HEK293 (cell line): Measurements from ENCODE around the gene ASGR2.

ENCODE experiments used
- CTCF ChIA-PET: fragments of 350-600 bp; formaldehyde crosslinking; extraction: SDS; loops from one replicate; lab custom pipeline; 2021; ENCODE audit warnings: antibody characterized with exemption; lab: Yijun Ruan, JAX
- POLR2A ChIA-PET: fragments of 300-600 bp; formaldehyde crosslinking; extraction: SDS; loops from one replicate; lab custom pipeline; 2020; ENCODE audit warnings: antibody characterized with exemption, inconsistent platforms; lab: Yijun Ruan, JAX
- H3K27ac ChIP-seq: fragments of 200-500 bp; sonication (Bioruptor generic); 2 replicates; pipeline ENCODE4 v1.5.1; 2014; ENCODE audit warnings: low read depth, low read length, control low read depth, inconsistent platforms; ENCODE audit errors: extremely low read depth
- H3K36me3 ChIP-seq, 2 experiments: fragments of 200-500 bp in 1 of 2; sonication (Bioruptor generic) in 1 of 2; 1 replicate in 1 of 2; 2 replicates in 1 of 2; pipeline ENCODE4 v1.5.1; 2014 to 2017; ENCODE audit warnings: inconsistent platforms in 2 of 2, low read length in 2 of 2; ENCODE audit not compliant: control insufficient read depth in 2 of 2, insufficient read depth in 1 of 2
- H3K4me1 ChIP-seq: fragments of 200-500 bp; sonication (Bioruptor generic); 2 replicates; pipeline ENCODE4 v1.5.1; 2014; ENCODE audit warnings: mild to moderate bottlenecking, low read length, inconsistent platforms; ENCODE audit not compliant: control insufficient read depth, insufficient read depth
- H3K4me3 ChIP-seq: 2 replicates; pipeline ENCODE4 v1.5.1; 2011; ENCODE audit warnings: low read depth, mild to moderate bottlenecking, control low read depth, low read length, moderate library complexity
- H3K9me3 ChIP-seq: fragments of 200-500 bp; sonication (Bioruptor generic); 2 replicates; pipeline ENCODE4 v1.5.1; 2014; ENCODE audit warnings: low read depth, low read length, inconsistent platforms; ENCODE audit not compliant: control insufficient read depth, insufficient read depth
- GLI2 ChIP-seq: fragments of 450-650 bp; formaldehyde crosslinking; IDR thresholded peaks from 2 replicates; pipeline ENCODE4; 2017; ENCODE audit warnings: missing biosample characterization, missing genetic modification characterization, low read depth, borderline replicate concordance
- GLIS2 ChIP-seq: fragments of 450-650 bp; formaldehyde crosslinking; IDR thresholded peaks from 2 replicates; pipeline ENCODE4 v1.5.1; 2016; ENCODE audit warnings: missing biosample characterization, missing genetic modification characterization
- HOXC10 ChIP-seq: sonication (generic); formaldehyde crosslinking; IDR thresholded peaks from 2 replicates; pipeline ENCODE4 v1.8.1; 2023; ENCODE audit warnings: mild to moderate bottlenecking, missing genetic modification reagents
- KLF1 ChIP-seq: fragments of 450-650 bp; formaldehyde crosslinking; IDR thresholded peaks from 2 replicates; pipeline ENCODE4 v1.5.1; 2016; ENCODE audit warnings: missing biosample characterization, missing genetic modification characterization
- KLF16 ChIP-seq: fragments of 450-650 bp; formaldehyde crosslinking; IDR thresholded peaks from 2 replicates; pipeline ENCODE4 v1.5.1; 2017; ENCODE audit warnings: missing biosample characterization, missing genetic modification characterization
- MEIS1 ChIP-seq: sonication (generic); formaldehyde crosslinking; IDR thresholded peaks from 2 replicates; pipeline ENCODE4 v1.8.1; 2022; ENCODE audit warnings: missing genetic modification reagents, mild to moderate bottlenecking, borderline replicate concordance
- ZBTB21 ChIP-seq: fragments of 450-650 bp; formaldehyde crosslinking; IDR thresholded peaks from 2 replicates; pipeline ENCODE4 v1.5.1; 2017; ENCODE audit warnings: missing biosample characterization, missing genetic modification characterization
- ZBTB48 ChIP-seq: fragments of 450-650 bp; formaldehyde crosslinking; IDR thresholded peaks from 2 replicates; pipeline ENCODE4 v1.5.1; 2016; ENCODE audit warnings: missing biosample characterization, missing genetic modification characterization
- ZFP69B ChIP-seq: fragments of 450-650 bp; formaldehyde crosslinking; IDR thresholded peaks from 2 replicates; pipeline ENCODE4 v1.5.1; 2016; ENCODE audit warnings: missing biosample characterization, missing genetic modification characterization
- ZNF121 ChIP-seq: fragments of 450-650 bp; formaldehyde crosslinking; IDR thresholded peaks from 2 replicates; pipeline ENCODE4 v1.5.1; 2016; ENCODE audit warnings: missing biosample characterization, missing genetic modification characterization
- ZNF155 ChIP-seq: fragments of 450-650 bp; formaldehyde crosslinking; IDR thresholded peaks from 2 replicates; pipeline ENCODE4 v1.5.1; 2016; ENCODE audit warnings: missing biosample characterization, missing genetic modification characterization
- ZNF18 ChIP-seq: fragments of 450-650 bp; formaldehyde crosslinking; IDR thresholded peaks from 2 replicates; pipeline ENCODE4 v1.5.1; 2016; ENCODE audit warnings: missing biosample characterization, missing genetic modification characterization
- ZNF24 ChIP-seq: fragments of 450-650 bp; formaldehyde crosslinking; IDR thresholded peaks from 2 replicates; pipeline ENCODE4 v1.5.1; 2016; ENCODE audit warnings: missing biosample characterization, missing genetic modification characterization
- ZNF248 ChIP-seq: fragments of 450-650 bp; formaldehyde crosslinking; IDR thresholded peaks from 2 replicates; pipeline ENCODE4 v1.5.1; 2017; ENCODE audit warnings: missing biosample characterization, missing genetic modification characterization
- ZNF302 ChIP-seq: fragments of 450-650 bp; formaldehyde crosslinking; IDR thresholded peaks from 2 replicates; pipeline ENCODE4 v1.5.1; 2016; ENCODE audit warnings: missing biosample characterization, missing genetic modification characterization, low read depth
- ZNF521 ChIP-seq: fragments of 450-650 bp; formaldehyde crosslinking; IDR thresholded peaks from 2 replicates; pipeline ENCODE4 v1.5.1; 2017; ENCODE audit warnings: missing biosample characterization, mild to moderate bottlenecking, missing genetic modification characterization
- ZNF549 ChIP-seq: fragments of 450-650 bp; IDR thresholded peaks from 2 replicates; pipeline ENCODE4 v1.5.1; 2018; ENCODE audit warnings: missing biosample characterization, missing genetic modification characterization, mild to moderate bottlenecking, inconsistent platforms, moderate library complexity
- ZNF585B ChIP-seq: fragments of 450-650 bp; formaldehyde crosslinking; IDR thresholded peaks from 2 replicates; pipeline ENCODE4 v1.5.1; 2016; ENCODE audit warnings: missing biosample characterization, missing genetic modification characterization
- ZNF658 ChIP-seq: fragments of 450-650 bp; formaldehyde crosslinking; IDR thresholded peaks from 2 replicates; pipeline ENCODE4; 2016; ENCODE audit warnings: missing biosample characterization, missing genetic modification characterization
- ZSCAN23 ChIP-seq: fragments of 450-650 bp; formaldehyde crosslinking; IDR thresholded peaks from 2 replicates; pipeline ENCODE4 v1.5.1; 2016; ENCODE audit warnings: missing biosample characterization, missing genetic modification characterization
- TF ChIP-seq, protein P1 (sequence below): fragments of 450-650 bp; formaldehyde crosslinking; IDR thresholded peaks from 2 replicates; pipeline ENCODE4 v1.5.1; 2016; ENCODE audit warnings: missing biosample characterization, missing genetic modification characterization, borderline replicate concordance
- TF ChIP-seq, protein P2 (sequence below): fragments of 450-650 bp; formaldehyde crosslinking; IDR thresholded peaks from 2 replicates; pipeline ENCODE4 v1.5.1; 2016; ENCODE audit warnings: missing biosample characterization, missing genetic modification characterization

Gene ASGR2

DNA sequence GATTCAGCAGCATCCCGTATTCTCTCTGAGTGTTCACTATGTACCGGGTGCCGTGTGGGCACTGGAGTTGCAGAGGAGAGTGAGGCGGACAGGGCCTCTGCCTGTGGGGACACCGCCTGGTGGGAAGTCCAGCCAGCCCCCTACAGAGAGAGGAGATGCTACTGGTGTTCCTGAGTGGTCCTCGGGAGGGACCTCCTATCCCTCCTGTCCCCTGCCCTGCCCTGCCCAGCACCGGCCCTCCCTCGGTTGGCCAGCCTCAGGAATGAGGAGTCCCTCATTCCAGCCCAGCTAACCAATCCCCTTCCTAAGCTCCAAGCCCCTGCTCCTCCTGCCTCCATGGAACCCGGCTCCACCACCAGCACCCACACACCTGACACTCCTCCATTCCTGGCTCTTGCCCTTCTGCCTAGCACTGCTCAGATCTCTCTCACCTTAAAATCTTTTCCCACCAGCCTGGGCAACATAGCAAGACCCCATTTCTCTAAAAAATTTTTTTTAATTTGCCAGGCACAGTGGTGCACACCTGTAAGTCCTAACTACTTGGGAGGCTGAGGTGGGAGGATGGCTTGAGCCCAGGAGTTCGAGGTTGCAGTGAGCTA lies 2.0 kb downstream of the ASGR2 start:
- H3K4me3 ChIP-seq, result no peak overlapping the region
- ChIA-PET CTCF (interaction anchor here (0.6 to 1.2 kb wide), 2 partner anchors 60 to 503 kb away, joined by 3 read pairs; no protein-coding TSS in a partner anchor), POLR2A (no interaction called here)
- H3K27ac ChIP-seq, result no peak overlapping the region
- no peaks in the 10 kb centered on the region for H3K36me3 ChIP-seq
- H3K4me1 ChIP-seq, result no peaks in the 10 kb centered on the region
- TF ChIP-seq MEIS1 (CRISPR knock-in tag) (no peak), ZNF121 (tag by site-specific recombination) (peak; percentile 98), HOXC10 (CRISPR knock-in tag) (no peak), GLIS2 (tag by site-specific recombination) (0 out of 2 replicates have a peak, but pooled peaks have one; percentile 8), ZBTB48 (tag by site-specific recombination) (peak; percentile 4; the same call in 1 of the 2 replicates), ZNF18 (tag by site-specific recombination) (no peak)
- no peaks in the 10 kb centered on the region for H3K9me3 ChIP-seq

GRCh38 chr17:7111784-7112509 lies 2.7 kb downstream of the ASGR2 start:
- H3K27ac ChIP-seq, result no peak overlapping the region
- H3K9me3 ChIP-seq, result no peaks in the 10 kb centered on the region
- ChIA-PET POLR2A (no interaction called here), CTCF (interaction anchor here (0.6 to 1.2 kb wide), 4 partner anchors 10 to 503 kb away, joined by 3 to 4 read pairs (median 4); no protein-coding TSS in a partner anchor)
- no peak overlapping the region for H3K4me3 ChIP-seq
- no peaks in the 10 kb centered on the region for H3K4me1 ChIP-seq
- TF ChIP-seq ZNF302 (tag by site-specific recombination) (no peak), ZBTB48 (tag by site-specific recombination) (peak; percentile 94), ZNF155 (tag by site-specific recombination) (no peak), KLF1 (tag by site-specific recombination) (no peak), ZNF585B (tag by site-specific recombination) (no peak), ZNF24 (no peak), KLF16 (tag by site-specific recombination) (no peak), ZNF658 (tag by site-specific recombination) (no peak), ZNF248 (tag by site-specific recombination) (no peak), ZBTB21 (tag by site-specific recombination) (no peak), ZNF549 (no peak), GLI2 (tag by site-specific recombination) (no peak), ZFP69B (tag by site-specific recombination) (peak; percentile 53; the same call in 1 of the 2 replicates), ZNF521 (tag by site-specific recombination) (no peak), ZSCAN23 (tag by site-specific recombination) (no peak)
- TF ChIP-seq, protein P1, sequence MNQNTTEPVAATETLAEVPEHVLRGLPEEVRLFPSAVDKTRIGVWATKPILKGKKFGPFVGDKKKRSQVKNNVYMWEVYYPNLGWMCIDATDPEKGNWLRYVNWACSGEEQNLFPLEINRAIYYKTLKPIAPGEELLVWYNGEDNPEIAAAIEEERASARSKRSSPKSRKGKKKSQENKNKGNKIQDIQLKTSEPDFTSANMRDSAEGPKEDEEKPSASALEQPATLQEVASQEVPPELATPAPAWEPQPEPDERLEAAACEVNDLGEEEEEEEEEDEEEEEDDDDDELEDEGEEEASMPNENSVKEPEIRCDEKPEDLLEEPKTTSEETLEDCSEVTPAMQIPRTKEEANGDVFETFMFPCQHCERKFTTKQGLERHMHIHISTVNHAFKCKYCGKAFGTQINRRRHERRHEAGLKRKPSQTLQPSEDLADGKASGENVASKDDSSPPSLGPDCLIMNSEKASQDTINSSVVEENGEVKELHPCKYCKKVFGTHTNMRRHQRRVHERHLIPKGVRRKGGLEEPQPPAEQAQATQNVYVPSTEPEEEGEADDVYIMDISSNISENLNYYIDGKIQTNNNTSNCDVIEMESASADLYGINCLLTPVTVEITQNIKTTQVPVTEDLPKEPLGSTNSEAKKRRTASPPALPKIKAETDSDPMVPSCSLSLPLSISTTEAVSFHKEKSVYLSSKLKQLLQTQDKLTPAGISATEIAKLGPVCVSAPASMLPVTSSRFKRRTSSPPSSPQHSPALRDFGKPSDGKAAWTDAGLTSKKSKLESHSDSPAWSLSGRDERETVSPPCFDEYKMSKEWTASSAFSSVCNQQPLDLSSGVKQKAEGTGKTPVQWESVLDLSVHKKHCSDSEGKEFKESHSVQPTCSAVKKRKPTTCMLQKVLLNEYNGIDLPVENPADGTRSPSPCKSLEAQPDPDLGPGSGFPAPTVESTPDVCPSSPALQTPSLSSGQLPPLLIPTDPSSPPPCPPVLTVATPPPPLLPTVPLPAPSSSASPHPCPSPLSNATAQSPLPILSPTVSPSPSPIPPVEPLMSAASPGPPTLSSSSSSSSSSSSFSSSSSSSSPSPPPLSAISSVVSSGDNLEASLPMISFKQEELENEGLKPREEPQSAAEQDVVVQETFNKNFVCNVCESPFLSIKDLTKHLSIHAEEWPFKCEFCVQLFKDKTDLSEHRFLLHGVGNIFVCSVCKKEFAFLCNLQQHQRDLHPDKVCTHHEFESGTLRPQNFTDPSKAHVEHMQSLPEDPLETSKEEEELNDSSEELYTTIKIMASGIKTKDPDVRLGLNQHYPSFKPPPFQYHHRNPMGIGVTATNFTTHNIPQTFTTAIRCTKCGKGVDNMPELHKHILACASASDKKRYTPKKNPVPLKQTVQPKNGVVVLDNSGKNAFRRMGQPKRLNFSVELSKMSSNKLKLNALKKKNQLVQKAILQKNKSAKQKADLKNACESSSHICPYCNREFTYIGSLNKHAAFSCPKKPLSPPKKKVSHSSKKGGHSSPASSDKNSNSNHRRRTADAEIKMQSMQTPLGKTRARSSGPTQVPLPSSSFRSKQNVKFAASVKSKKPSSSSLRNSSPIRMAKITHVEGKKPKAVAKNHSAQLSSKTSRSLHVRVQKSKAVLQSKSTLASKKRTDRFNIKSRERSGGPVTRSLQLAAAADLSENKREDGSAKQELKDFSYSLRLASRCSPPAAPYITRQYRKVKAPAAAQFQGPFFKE (tag by site-specific recombination), result no peak
- TF ChIP-seq, protein P2, sequence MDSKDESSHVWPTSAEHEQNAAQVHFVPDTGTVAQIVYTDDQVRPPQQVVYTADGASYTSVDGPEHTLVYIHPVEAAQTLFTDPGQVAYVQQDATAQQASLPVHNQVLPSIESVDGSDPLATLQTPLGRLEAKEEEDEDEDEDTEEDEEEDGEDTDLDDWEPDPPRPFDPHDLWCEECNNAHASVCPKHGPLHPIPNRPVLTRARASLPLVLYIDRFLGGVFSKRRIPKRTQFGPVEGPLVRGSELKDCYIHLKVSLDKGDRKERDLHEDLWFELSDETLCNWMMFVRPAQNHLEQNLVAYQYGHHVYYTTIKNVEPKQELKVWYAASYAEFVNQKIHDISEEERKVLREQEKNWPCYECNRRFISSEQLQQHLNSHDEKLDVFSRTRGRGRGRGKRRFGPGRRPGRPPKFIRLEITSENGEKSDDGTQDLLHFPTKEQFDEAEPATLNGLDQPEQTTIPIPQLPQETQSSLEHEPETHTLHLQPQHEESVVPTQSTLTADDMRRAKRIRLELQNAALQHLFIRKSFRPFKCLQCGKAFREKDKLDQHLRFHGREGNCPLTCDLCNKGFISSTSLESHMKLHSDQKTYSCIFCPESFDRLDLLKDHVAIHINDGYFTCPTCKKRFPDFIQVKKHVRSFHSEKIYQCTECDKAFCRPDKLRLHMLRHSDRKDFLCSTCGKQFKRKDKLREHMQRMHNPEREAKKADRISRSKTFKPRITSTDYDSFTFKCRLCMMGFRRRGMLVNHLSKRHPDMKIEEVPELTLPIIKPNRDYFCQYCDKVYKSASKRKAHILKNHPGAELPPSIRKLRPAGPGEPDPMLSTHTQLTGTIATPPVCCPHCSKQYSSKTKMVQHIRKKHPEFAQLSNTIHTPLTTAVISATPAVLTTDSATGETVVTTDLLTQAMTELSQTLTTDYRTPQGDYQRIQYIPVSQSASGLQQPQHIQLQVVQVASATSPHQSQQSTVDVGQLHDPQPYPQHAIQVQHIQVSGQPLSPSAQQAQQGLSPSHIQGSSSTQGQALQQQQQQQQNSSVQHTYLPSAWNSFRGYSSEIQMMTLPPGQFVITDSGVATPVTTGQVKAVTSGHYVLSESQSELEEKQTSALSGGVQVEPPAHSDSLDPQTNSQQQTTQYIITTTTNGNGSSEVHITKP (tag by site-specific recombination), result no peak
- no peaks in the 10 kb centered on the region for H3K36me3 ChIP-seq
